ENCODE measurements around the gene CAD. TPM values are rescaled to one million over a fixed set of nuclear protein-coding genes. Genes with fewer than 3 reads are reported as not detected.
"Not testable (repeated sequence)": the region's sequence is repeated elsewhere in the genome, so short reads cannot be mapped to it uniquely, and the experiment has no call there.

The CAD gene
- total and polyA plus RNA-seq, 3 experiments from 2014 or later = 27.0 to 154 (median 147) TPM

DNA sequence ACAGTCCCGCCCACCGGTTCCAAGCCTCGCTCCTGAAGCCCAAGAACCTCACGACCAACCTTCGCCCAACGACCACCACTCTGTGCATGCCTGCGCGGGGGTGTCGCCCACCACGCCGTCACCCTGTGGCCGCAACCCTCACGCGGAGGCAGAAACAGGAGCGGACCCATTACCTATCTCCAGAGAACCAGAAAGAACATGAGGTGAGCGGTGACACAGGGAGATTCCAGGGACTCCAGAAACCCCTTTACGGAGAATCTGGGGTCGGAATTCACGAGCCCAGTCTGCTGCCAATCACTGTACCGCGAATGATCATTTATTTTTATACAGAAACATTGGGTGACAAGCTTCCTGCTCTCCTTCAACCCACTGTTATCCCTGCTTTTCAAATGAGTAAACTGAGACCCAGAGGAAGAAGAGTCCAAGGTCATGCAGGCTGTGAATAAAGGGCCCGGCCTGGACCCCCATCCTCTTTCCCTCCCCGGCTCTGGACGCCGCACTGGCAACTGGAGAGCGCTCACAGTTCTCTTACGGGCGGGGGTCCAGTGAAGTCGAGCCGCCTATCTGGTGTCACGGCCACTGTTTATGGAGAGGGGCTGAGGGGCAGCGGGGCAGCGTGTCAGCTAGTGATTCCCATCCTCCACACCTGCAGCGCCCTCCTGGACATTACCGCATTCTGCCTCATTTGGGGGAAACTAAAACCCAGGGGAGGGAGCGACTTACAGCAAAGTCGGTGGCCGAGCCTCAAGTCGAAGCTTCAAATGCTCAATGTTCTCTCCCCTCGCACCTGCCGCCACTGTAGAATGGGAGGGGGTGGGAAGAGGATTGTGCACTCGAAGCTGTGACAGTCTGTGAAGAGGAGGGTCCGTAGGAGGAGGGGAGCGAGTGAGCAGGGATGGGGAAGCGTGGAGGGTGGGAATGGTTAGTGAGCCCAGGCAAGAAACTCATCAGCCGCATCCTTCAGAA is 46.4 kb downstream of the CAD start:
- Histone ChIP-seq H3K4me3 (ENCODE audit: low read length) (peak overlapping the region; percentile 59), H3K4me1 (ENCODE audit: insufficient read depth, low read length) (peaks cover 19% of the 10 kb centered on the region), H3K27me3 (ENCODE audit: insufficient read depth, low read length, poor library complexity, severe bottlenecking) (peaks cover 42% of the 10 kb centered on the region), H3K36me3 (ENCODE audit: insufficient read depth, low read length) (no peaks in the 10 kb centered on the region), H3K27ac (ENCODE audit: low read depth, low read length) (no peak overlapping the region), H3K9me3 (ENCODE audit: low read length) (no peaks in the 10 kb centered on the region)
- peak overlapping the region; percentile 71 to 97 (median 92) for H3K4me3 Mint-ChIP-seq
- peaks cover 39 to 50% of the 10 kb centered on the region in 2 donors for H3K27me3 Mint-ChIP-seq
- ChIA-PET CTCF (interaction anchor here (1.1 to 5.5 kb wide), 4 partner anchors 10 to 167 kb away, joined by 3 to 42 read pairs (median 6); no protein-coding TSS in a partner anchor), POLR2A (interaction anchor here (0.5 kb wide), 1 partner anchor 330 kb away, joined by 4 read pairs; no protein-coding TSS in a partner anchor)
- peak in 1 of 5 donors; percentile 15 for DNase-seq
- peaks cover 0 to 2% (median 0%) of the 10 kb centered on the region in 5 donors for H3K9me3 Mint-ChIP-seq
- peaks cover 25 to 36% (median 31%) of the 10 kb centered on the region in 3 donors for H3K4me1 Mint-ChIP-seq
- peak overlapping the region in 6 of 8 donors; percentile 7 to 89 (median 77) for H3K27ac Mint-ChIP-seq
- peaks cover 0 to 2% (median 0%) of the 10 kb centered on the region in 3 donors for H3K36me3 Mint-ChIP-seq

- Histone ChIP-seq H3K27ac (ENCODE audit: low read depth, low read length) (no peak overlapping the region), H3K27me3 (ENCODE audit: insufficient read depth, low read length, poor library complexity, severe bottlenecking) (peaks cover 38% of the 10 kb centered on the region), H3K36me3 (ENCODE audit: insufficient read depth, low read length) (no peaks in the 10 kb centered on the region), H3K4me1 (ENCODE audit: insufficient read depth, low read length) (peaks cover 19% of the 10 kb centered on the region), H3K9me3 (ENCODE audit: low read length) (no peaks in the 10 kb centered on the region), H3K4me3 (ENCODE audit: low read length) (peak overlapping the region; percentile 59)
- Mint-ChIP-seq H3K36me3 (peaks cover 0 to 2% (median 0%) of the 10 kb centered on the region in 3 donors), H3K27ac (peak overlapping the region in 6 of 8 donors; percentile 4 to 87 (median 23)), H3K9me3 (peaks cover 0 to 2% (median 0%) of the 10 kb centered on the region in 5 donors), H3K4me3 (peak overlapping the region; percentile 71 to 97 (median 92)), H3K27me3 (peaks cover 36 to 44% of the 10 kb centered on the region in 2 donors), H3K4me1 (peaks cover 25 to 36% (median 31%) of the 10 kb centered on the region in 3 donors)
- ChIA-PET CTCF (interaction anchor here (0.9 to 5.5 kb wide), 8 partner anchors 9 to 166 kb away, joined by 3 to 42 read pairs (median 5); no protein-coding TSS in a partner anchor), POLR2A (interaction anchor here (0.5 to 1.0 kb wide), 2 partner anchors 52 to 329 kb away, joined by 3 to 4 read pairs; partner anchors contain the start of genes ATRAID and SLC5A6)
- peak in 3 of 5 donors; percentile 4 to 20 (median 19) for DNase-seq
Measured at GRCh38 chr2:27264253-27264752, 47.1 kb downstream of the CAD start.

- CTCF ChIA-PET = interaction anchor here (0.9 to 5.5 kb wide), 13 partner anchors 9 to 300 kb away, joined by 3 to 42 read pairs (median 4); no protein-coding TSS in a partner anchor
- H3K4me3 Mint-ChIP-seq = peak overlapping the region; percentile 71 to 95 (median 85)
Measured at GRCh38 chr2:27264753-27265535, 47.8 kb downstream of the CAD start.

GRCh38 chr2:27265536-27265870 is 48.3 kb downstream of the CAD start:
- H3K36me3 Mint-ChIP-seq = peaks cover 0 to 2% (median 0%) of the 10 kb centered on the region in 3 donors
- H3K27me3 ChIP-seq (ENCODE audit: insufficient read depth, low read length, poor library complexity, severe bottlenecking) = peaks cover 26% of the 10 kb centered on the region

More at GRCh38 chr2:27264753-27265535, 47.8 kb downstream of the CAD start:
- peaks cover 19% of the 10 kb centered on the region for H3K4me1 ChIP-seq (ENCODE audit: insufficient read depth, low read length)
- Mint-ChIP-seq H3K27ac (peak overlapping the region in 2 of 8 donors; percentile 19 to 44), H3K36me3 (peaks cover 0 to 2% (median 0%) of the 10 kb centered on the region in 3 donors), H3K27me3 (peaks cover 30 to 44% of the 10 kb centered on the region in 2 donors), H3K4me1 (peaks cover 25 to 36% (median 31%) of the 10 kb centered on the region in 3 donors), H3K9me3 (peaks cover 0 to 2% (median 0%) of the 10 kb centered on the region in 5 donors)
- no peak overlapping the region for H3K27ac ChIP-seq (ENCODE audit: low read depth, low read length)
- H3K9me3 ChIP-seq (ENCODE audit: low read length) = no peaks in the 10 kb centered on the region
- peak; percentile 37 to 72 (median 58) for DNase-seq
- no peaks in the 10 kb centered on the region for H3K36me3 ChIP-seq (ENCODE audit: insufficient read depth, low read length)
- H3K27me3 ChIP-seq (ENCODE audit: insufficient read depth, low read length, poor library complexity, severe bottlenecking) = peaks cover 32% of the 10 kb centered on the region
- POLR2A ChIA-PET = interaction anchor here (0.6 to 1.0 kb wide), 2 partner anchors 16 to 53 kb away, joined by 3 read pairs; partner anchors contain the start of genes ATRAID and SLC5A6
- peak overlapping the region; percentile 59 for H3K4me3 ChIP-seq (ENCODE audit: low read length)

GRCh38 chr2:27268296-27268695 is 51.1 kb downstream of the CAD start:
- CTCF ChIA-PET = interaction anchor here (1.6 kb wide), 1 partner anchor 34 kb away, joined by 3 read pairs; no protein-coding TSS in a partner anchor
- H3K27ac ChIP-seq (ENCODE audit: low read depth, low read length); H3K36me3 Mint-ChIP-seq; H3K9me3 Mint-ChIP-seq; H3K36me3 ChIP-seq (ENCODE audit: insufficient read depth, low read length); POLR2A ChIA-PET; H3K27me3 ChIP-seq (ENCODE audit: insufficient read depth, low read length, poor library complexity, severe bottlenecking); DNase-seq; H3K27ac Mint-ChIP-seq; H3K9me3 ChIP-seq (ENCODE audit: low read length); H3K4me3 Mint-ChIP-seq; H3K4me3 ChIP-seq (ENCODE audit: low read length): not testable (repeated sequence)
- Mint-ChIP-seq H3K27me3 (peaks cover 13 to 31% of the 10 kb centered on the region in 2 donors), H3K4me1 (peaks cover 12 to 19% (median 15%) of the 10 kb centered on the region in 3 donors)
- peaks cover 11% of the 10 kb centered on the region for H3K4me1 ChIP-seq (ENCODE audit: insufficient read depth, low read length)

More at GRCh38 chr2:27265536-27265870, 48.3 kb downstream of the CAD start:
- no peak for DNase-seq
- Mint-ChIP-seq H3K9me3 (peaks cover 0 to 2% (median 0%) of the 10 kb centered on the region in 5 donors), H3K4me1 (peaks cover 25 to 36% (median 31%) of the 10 kb centered on the region in 3 donors), H3K4me3 (peak overlapping the region in 4 of 7 donors; percentile 57 to 71 (median 62)), H3K27me3 (peaks cover 29 to 43% of the 10 kb centered on the region in 2 donors), H3K27ac (peak overlapping the region in 1 of 8 donors; percentile 44)
- POLR2A ChIA-PET = interaction anchor here (0.6 kb wide), 1 partner anchor 17 kb away, joined by 3 read pairs; no protein-coding TSS in a partner anchor
- H3K9me3 ChIP-seq (ENCODE audit: low read length) = no peaks in the 10 kb centered on the region
- H3K4me1 ChIP-seq (ENCODE audit: insufficient read depth, low read length) = peaks cover 19% of the 10 kb centered on the region
- H3K36me3 ChIP-seq (ENCODE audit: insufficient read depth, low read length) = no peaks in the 10 kb centered on the region
- CTCF ChIA-PET = interaction anchor here (0.9 to 5.5 kb wide), 11 partner anchors 8 to 301 kb away, joined by 3 to 42 read pairs (median 4); no protein-coding TSS in a partner anchor
- no peak overlapping the region for H3K4me3 ChIP-seq (ENCODE audit: low read length)
- H3K27ac ChIP-seq (ENCODE audit: low read depth, low read length) = no peak overlapping the region

GRCh38 chr2:27270131-27270530 is 53.0 kb downstream of the CAD start:
- H3K36me3 Mint-ChIP-seq = no peaks in the 10 kb centered on the region
- Histone ChIP-seq H3K9me3 (ENCODE audit: low read length) (no peaks in the 10 kb centered on the region), H3K4me1 (ENCODE audit: insufficient read depth, low read length) (no peaks in the 10 kb centered on the region), H3K36me3 (ENCODE audit: insufficient read depth, low read length) (no peaks in the 10 kb centered on the region), H3K27me3 (ENCODE audit: insufficient read depth, low read length, poor library complexity, severe bottlenecking) (no peaks in the 10 kb centered on the region), H3K27ac (ENCODE audit: low read depth, low read length) (no peak overlapping the region), H3K4me3 (ENCODE audit: low read length) (no peak overlapping the region)
- peaks cover 0 to 5% (median 4%) of the 10 kb centered on the region in 3 donors for H3K4me1 Mint-ChIP-seq
- H3K9me3 Mint-ChIP-seq = no peaks in the 10 kb centered on the region
- ChIA-PET CTCF (interaction anchor here (2.2 kb wide), 1 partner anchor 10 kb away, joined by 11 read pairs; no protein-coding TSS in a partner anchor), POLR2A (no interaction called here)
- DNase-seq = no peak
- no peak overlapping the region for H3K27ac Mint-ChIP-seq
- H3K27me3 Mint-ChIP-seq = peaks cover 9 to 29% of the 10 kb centered on the region in 2 donors
- no peak overlapping the region for H3K4me3 Mint-ChIP-seq

DNA sequence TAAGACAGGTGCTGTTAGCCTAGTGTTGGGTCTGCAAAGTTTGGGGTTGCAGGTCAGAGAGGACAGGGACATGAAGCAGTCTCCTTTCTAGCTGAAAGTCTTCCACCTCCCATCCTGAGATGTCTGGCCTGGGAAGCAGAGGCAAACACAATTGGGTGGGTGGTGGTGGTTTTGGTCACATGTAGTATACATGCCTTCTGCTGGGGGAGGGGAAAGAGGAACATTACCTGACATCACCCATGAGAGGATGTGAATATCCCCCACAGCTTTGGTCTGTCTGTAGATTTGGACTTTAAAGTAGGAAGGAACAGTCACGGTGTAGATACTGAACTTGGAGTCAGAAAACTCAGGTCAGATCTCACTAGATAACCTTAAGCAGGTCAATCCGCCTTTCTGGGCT is 53.5 kb downstream of the CAD start:
- no peaks in the 10 kb centered on the region for H3K27me3 ChIP-seq (ENCODE audit: insufficient read depth, low read length, poor library complexity, severe bottlenecking)
- H3K4me3 ChIP-seq (ENCODE audit: low read length) = no peak overlapping the region
- H3K9me3 ChIP-seq (ENCODE audit: low read length) = no peaks in the 10 kb centered on the region
- ChIA-PET CTCF (interaction anchor here (2.2 kb wide), 1 partner anchor 10 kb away, joined by 11 read pairs; no protein-coding TSS in a partner anchor), POLR2A (no interaction called here)
- DNase-seq = no peak
- H3K4me1 Mint-ChIP-seq = no peaks in the 10 kb centered on the region
- H3K27me3 Mint-ChIP-seq = peaks cover 9 to 24% of the 10 kb centered on the region in 2 donors
- H3K36me3 Mint-ChIP-seq = no peaks in the 10 kb centered on the region
- H3K4me3 Mint-ChIP-seq = no peak overlapping the region
- H3K27ac ChIP-seq (ENCODE audit: low read depth, low read length) = no peak overlapping the region
- H3K36me3 ChIP-seq (ENCODE audit: insufficient read depth, low read length) = no peaks in the 10 kb centered on the region
- H3K4me1 ChIP-seq (ENCODE audit: insufficient read depth, low read length) = no peaks in the 10 kb centered on the region
- H3K27ac Mint-ChIP-seq = no peak overlapping the region
- H3K9me3 Mint-ChIP-seq = no peaks in the 10 kb centered on the region

All from CD8-positive, alpha-beta memory T cell (primary cell).